Inflammatory macrophage treated with lipopolysaccharide for 4 hours (primary cell): ENCODE data around the gene SLC6A17.

ENCODE experiments used
- DNase-seq: peaks from one replicate; pipeline ENCODE4 v3.0.0-alpha.2; 2020

Gene SLC6A17

GRCh38 chr1:110224240-110224995 is 74.1 kb downstream of the SLC6A17 start:
- no peak for DNase-seq

- no peak for DNase-seq
Observed at GRCh38 chr1:110225212-110225611, 74.9 kb downstream of the SLC6A17 start.

- DNase-seq: no peak
Observed at GRCh38 chr1:110225756-110226404, 75.6 kb downstream of the SLC6A17 start.

GRCh38 chr1:110227774-110228173 is 77.5 kb downstream of the SLC6A17 start:
- DNase-seq: no peak

- no peak for DNase-seq
Observed at GRCh38 chr1:110228381-110228780, 78.1 kb downstream of the SLC6A17 start.

GRCh38 chr1:110228869-110229268 is 78.6 kb downstream of the SLC6A17 start:
- no peak for DNase-seq

- no peak for DNase-seq
Observed at GRCh38 chr1:110229348-110230001, 79.2 kb downstream of the SLC6A17 start.

- no peak for DNase-seq
Observed at GRCh38 chr1:110230381-110231199, 80.3 kb downstream of the SLC6A17 start.

GRCh38 chr1:110233861-110234260 is 83.6 kb downstream of the SLC6A17 start:
- DNase-seq: no peak

GRCh38 chr1:110234691-110235090 is 84.4 kb downstream of the SLC6A17 start:
- DNase-seq: no peak

GRCh38 chr1:110235181-110235833 is 85.0 kb downstream of the SLC6A17 start:
- DNase-seq: no peak

GRCh38 chr1:110235834-110236682 is 85.8 kb downstream of the SLC6A17 start:
- DNase-seq: peak; percentile 79

GRCh38 chr1:110237386-110238152 is 87.3 kb downstream of the SLC6A17 start:
- DNase-seq: peak; percentile 33

GRCh38 chr1:110239441-110240430 is 89.4 kb downstream of the SLC6A17 start:
- peak; percentile 22 for DNase-seq

GRCh38 chr1:110240476-110241210 is 90.3 kb downstream of the SLC6A17 start:
- DNase-seq: no peak

- DNase-seq: no peak
Observed at GRCh38 chr1:110241516-110241915, 91.2 kb downstream of the SLC6A17 start.

GRCh38 chr1:110242062-110242461 is 91.8 kb downstream of the SLC6A17 start:
- DNase-seq: no peak

GRCh38 chr1:110242731-110243130 is 92.4 kb downstream of the SLC6A17 start:
- DNase-seq: no peak

GRCh38 chr1:110243146-110243545 is 92.9 kb downstream of the SLC6A17 start:
- no peak for DNase-seq
